Measurements from ENCODE around the gene CEP85L. TPM values are rescaled to one million over a fixed set of nuclear protein-coding genes. Genes with fewer than 3 reads are reported as not detected.

Gene CEP85L
- total RNA-seq, 1 donor from 2014 or later = 22.2 TPM

DNA sequence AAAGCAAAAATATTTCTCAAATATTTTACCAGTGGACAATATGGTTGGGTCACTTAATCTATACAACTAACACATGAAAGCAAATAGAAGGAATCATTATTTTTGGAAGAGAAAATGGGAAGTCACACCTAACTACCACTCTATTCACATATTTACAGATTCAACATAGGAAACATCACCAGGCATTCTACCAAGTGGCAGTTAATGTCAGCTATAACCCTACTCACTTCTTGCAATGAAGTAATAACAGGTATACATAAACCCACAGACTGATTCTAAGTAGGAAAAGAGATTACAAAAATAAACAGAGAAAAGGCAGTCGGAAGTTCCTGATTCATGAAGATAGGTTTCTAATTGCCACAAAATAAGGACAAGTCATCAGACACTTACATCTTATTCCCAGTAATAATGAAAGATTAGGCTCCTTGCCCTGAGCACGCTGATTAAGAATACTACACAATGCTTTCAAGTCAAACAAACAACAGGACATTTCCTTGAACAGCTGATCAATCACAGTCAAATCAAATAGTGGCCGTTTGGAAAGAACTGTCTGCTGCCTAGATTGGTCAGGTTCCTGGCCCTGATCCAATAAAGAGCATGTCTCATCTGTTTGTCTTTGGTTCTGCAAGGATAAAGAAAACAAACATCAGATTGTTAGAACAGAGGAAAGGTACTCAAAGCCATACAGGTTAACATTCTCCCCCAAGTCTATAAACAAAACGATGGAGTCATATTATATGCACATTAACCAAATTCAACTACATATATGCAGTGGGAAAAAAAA lies 182.5 kb downstream of the CEP85L start:
- Mint-ChIP-seq H3K4me3 (ENCODE audit: unreplicated experiment) (no peak overlapping the region), H3K4me1 (ENCODE audit: unreplicated experiment) (no peaks in the 10 kb centered on the region), H3K27me3 (ENCODE audit: unreplicated experiment) (no peaks in the 10 kb centered on the region), H3K27ac (ENCODE audit: unreplicated experiment) (no peak overlapping the region), H3K36me3 (ENCODE audit: low read depth, unreplicated experiment) (peaks cover 12% of the 10 kb centered on the region), H3K9me3 (ENCODE audit: unreplicated experiment) (no peaks in the 10 kb centered on the region)
- no peak for DNase-seq (ENCODE audit: low spot score)
- TF ChIP-seq, protein P1, sequence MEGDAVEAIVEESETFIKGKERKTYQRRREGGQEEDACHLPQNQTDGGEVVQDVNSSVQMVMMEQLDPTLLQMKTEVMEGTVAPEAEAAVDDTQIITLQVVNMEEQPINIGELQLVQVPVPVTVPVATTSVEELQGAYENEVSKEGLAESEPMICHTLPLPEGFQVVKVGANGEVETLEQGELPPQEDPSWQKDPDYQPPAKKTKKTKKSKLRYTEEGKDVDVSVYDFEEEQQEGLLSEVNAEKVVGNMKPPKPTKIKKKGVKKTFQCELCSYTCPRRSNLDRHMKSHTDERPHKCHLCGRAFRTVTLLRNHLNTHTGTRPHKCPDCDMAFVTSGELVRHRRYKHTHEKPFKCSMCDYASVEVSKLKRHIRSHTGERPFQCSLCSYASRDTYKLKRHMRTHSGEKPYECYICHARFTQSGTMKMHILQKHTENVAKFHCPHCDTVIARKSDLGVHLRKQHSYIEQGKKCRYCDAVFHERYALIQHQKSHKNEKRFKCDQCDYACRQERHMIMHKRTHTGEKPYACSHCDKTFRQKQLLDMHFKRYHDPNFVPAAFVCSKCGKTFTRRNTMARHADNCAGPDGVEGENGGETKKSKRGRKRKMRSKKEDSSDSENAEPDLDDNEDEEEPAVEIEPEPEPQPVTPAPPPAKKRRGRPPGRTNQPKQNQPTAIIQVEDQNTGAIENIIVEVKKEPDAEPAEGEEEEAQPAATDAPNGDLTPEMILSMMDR (IDR thresholded peaks at IDR 0.05; ENCODE audit: unreplicated experiment) = no peak

DNA sequence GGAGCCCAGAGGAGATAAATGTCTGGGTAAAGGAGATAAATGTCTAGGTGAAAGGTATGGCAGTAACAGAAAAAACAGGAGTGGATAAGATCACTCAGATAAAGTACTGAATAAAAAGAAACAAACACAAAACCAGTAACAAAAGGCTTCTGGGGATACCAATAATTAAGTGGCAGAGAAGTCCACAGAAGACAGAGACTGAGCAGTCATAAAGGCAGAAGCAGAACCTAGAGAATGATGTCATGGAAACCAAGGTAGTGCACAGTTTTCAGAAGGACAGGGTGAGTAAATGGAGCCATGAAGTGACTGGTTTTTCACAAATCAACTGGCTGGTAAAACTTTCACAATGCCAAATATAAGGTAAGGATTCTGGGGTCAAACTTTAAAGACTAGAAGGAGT lies 184.2 kb downstream of the CEP85L start:
- TF ChIP-seq, protein P1 (IDR thresholded peaks at IDR 0.05; ENCODE audit: unreplicated experiment) = no peak
- Mint-ChIP-seq H3K4me1 (ENCODE audit: unreplicated experiment) (no peaks in the 10 kb centered on the region), H3K9me3 (ENCODE audit: unreplicated experiment) (no peaks in the 10 kb centered on the region), H3K27me3 (ENCODE audit: unreplicated experiment) (no peaks in the 10 kb centered on the region), H3K36me3 (ENCODE audit: low read depth, unreplicated experiment) (peaks cover 12% of the 10 kb centered on the region), H3K27ac (ENCODE audit: unreplicated experiment) (no peak overlapping the region), H3K4me3 (ENCODE audit: unreplicated experiment) (no peak overlapping the region)
- no peak for DNase-seq (ENCODE audit: low spot score)

DNA sequence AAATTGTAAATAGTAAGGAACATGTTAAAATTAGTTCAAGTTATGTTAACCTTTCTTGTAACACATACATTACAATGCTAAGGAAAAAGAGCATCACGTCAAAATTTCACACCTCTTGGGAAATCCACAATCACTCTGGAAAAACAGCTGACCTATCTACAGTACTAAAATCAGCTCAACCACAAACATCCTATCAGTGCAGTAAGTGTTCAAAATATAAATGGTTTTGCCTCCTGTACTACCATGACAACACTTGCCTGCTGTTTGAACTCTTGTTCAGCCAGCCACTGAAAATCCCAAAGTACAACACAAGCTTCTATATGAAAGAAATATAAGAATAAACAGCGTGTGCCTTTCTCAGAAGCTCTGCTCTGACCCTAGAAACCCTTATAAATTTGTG lies 186.8 kb downstream of the CEP85L start:
- TF ChIP-seq, protein P1 (IDR thresholded peaks at IDR 0.05; ENCODE audit: unreplicated experiment) = no peak
- Mint-ChIP-seq H3K27ac (ENCODE audit: unreplicated experiment) (no peak overlapping the region), H3K27me3 (ENCODE audit: unreplicated experiment) (no peaks in the 10 kb centered on the region), H3K4me1 (ENCODE audit: unreplicated experiment) (no peaks in the 10 kb centered on the region), H3K4me3 (ENCODE audit: unreplicated experiment) (no peak overlapping the region), H3K36me3 (ENCODE audit: low read depth, unreplicated experiment) (peaks cover 12% of the 10 kb centered on the region), H3K9me3 (ENCODE audit: unreplicated experiment) (no peaks in the 10 kb centered on the region)
- DNase-seq (ENCODE audit: low spot score) = no peak

DNA sequence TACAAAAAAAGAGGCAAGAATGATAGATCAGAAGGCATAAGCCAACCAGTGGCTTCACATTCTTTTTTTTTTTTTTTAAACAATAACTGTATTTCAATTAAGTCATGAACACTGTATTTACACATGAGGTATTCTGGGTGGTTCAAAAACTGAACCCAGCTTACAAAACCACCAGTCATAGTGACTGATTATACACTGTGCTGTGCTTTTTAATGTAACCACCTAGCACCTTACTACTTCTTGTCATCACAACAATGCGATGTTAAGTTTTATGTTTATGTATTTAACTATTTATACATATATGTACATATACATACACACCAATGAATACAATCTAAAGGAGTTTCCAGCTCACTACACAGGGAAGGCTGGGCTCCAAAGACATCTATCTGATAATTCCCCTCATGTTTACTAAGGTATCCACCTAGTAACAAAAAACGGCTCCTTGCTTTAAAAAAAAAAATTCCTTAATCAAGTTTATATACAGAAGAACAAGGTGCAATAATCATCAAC lies 190.4 kb downstream of the CEP85L start:
- Mint-ChIP-seq H3K27ac (ENCODE audit: unreplicated experiment) (no peak overlapping the region), H3K9me3 (ENCODE audit: unreplicated experiment) (no peaks in the 10 kb centered on the region), H3K36me3 (ENCODE audit: low read depth, unreplicated experiment) (peaks cover 8% of the 10 kb centered on the region), H3K4me1 (ENCODE audit: unreplicated experiment) (no peaks in the 10 kb centered on the region), H3K27me3 (ENCODE audit: unreplicated experiment) (no peaks in the 10 kb centered on the region), H3K4me3 (ENCODE audit: unreplicated experiment) (no peak overlapping the region)
- DNase-seq (ENCODE audit: low spot score) = no peak
- TF ChIP-seq, protein P1 (IDR thresholded peaks at IDR 0.05; ENCODE audit: unreplicated experiment) = no peak

DNA sequence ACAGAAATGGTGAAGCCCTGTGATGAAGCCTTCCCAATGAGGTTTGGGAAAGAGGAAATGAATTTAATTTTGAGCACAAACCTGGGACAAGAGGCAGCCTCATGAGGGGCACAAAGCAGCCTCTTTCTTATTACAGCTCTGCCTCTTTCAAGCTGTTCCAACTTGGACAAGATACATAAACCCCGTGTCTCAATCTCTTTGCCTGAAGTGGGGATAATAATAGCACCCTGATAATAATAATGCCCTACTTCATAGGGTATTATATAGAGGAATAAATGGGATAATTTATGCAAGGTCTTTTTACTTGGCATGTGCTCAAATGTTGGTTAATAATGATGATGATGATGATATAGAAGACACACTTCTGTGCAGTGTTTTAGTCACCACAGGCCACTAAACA lies 194.4 kb downstream of the CEP85L start:
- no peak overlapping the region for H3K4me3 Mint-ChIP-seq (ENCODE audit: unreplicated experiment)
- no peaks in the 10 kb centered on the region for H3K4me1 Mint-ChIP-seq (ENCODE audit: unreplicated experiment)
- TF ChIP-seq, protein P1 (IDR thresholded peaks at IDR 0.05; ENCODE audit: unreplicated experiment) = no peak
- no peak for DNase-seq (ENCODE audit: low spot score)
- no peak overlapping the region for H3K27ac Mint-ChIP-seq (ENCODE audit: unreplicated experiment)
- no peaks in the 10 kb centered on the region for H3K9me3 Mint-ChIP-seq (ENCODE audit: unreplicated experiment)
- H3K36me3 Mint-ChIP-seq (ENCODE audit: low read depth, unreplicated experiment) = peaks cover 16% of the 10 kb centered on the region
- no peaks in the 10 kb centered on the region for H3K27me3 Mint-ChIP-seq (ENCODE audit: unreplicated experiment)
